Measurements from ENCODE around the gene PIK3C2G. TPM values are rescaled to one million over a fixed set of nuclear protein-coding genes. Genes with fewer than 3 reads are reported as not detected.

Gene PIK3C2G
- total and polyA plus RNA-seq, 4 donors, result 0.11 to 4.8 (median 0.74) TPM; not detected in 1

DNA sequence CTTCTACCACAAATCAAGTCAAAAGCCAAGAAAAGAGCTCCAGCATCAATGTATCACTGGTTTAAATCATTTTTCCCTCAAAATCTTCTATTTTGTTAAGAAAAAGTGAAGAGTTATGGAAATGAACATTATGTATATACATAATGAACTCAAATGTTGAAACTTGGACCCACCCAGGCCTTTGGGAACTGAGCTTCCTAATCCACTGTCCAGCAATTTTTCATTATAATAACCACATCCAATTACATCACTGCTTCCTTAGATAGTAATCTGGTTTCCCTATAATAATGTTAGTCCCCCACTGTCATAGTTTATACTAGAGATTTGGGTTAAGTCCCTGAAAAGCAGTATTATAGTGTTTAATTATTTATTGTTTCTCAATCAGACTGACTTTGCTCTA lies 170.9 kb downstream of the PIK3C2G start:
- TF ChIP-seq, protein P1, sequence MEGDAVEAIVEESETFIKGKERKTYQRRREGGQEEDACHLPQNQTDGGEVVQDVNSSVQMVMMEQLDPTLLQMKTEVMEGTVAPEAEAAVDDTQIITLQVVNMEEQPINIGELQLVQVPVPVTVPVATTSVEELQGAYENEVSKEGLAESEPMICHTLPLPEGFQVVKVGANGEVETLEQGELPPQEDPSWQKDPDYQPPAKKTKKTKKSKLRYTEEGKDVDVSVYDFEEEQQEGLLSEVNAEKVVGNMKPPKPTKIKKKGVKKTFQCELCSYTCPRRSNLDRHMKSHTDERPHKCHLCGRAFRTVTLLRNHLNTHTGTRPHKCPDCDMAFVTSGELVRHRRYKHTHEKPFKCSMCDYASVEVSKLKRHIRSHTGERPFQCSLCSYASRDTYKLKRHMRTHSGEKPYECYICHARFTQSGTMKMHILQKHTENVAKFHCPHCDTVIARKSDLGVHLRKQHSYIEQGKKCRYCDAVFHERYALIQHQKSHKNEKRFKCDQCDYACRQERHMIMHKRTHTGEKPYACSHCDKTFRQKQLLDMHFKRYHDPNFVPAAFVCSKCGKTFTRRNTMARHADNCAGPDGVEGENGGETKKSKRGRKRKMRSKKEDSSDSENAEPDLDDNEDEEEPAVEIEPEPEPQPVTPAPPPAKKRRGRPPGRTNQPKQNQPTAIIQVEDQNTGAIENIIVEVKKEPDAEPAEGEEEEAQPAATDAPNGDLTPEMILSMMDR (IDR thresholded peaks at IDR 0.05; ENCODE audit: control extremely low read depth, extremely low read depth), result no peak
- Histone ChIP-seq H3K9me3 (ENCODE audit: control insufficient read depth in 4 of 4, insufficient read depth in 3 of 4, low read length in 3 of 4) (no peaks in the 10 kb centered on the region), H3K4me1 (ENCODE audit: control insufficient read depth in 5 of 5, insufficient read depth in 5 of 5, low read length in 5 of 5) (peaks cover 0 to 7% (median 0%) of the 10 kb centered on the region in 5 donors), H3K9ac (ENCODE audit: insufficient read depth in 1 of 2, low read length in 2 of 2) (no peak overlapping the region), H3K27me3 (ENCODE audit: control insufficient read depth in 3 of 3, insufficient read depth in 3 of 3, low read length in 2 of 3) (no peaks in the 10 kb centered on the region), H3K36me3 (ENCODE audit: control insufficient read depth in 4 of 4, insufficient read depth in 4 of 4, low read length in 4 of 4) (no peaks in the 10 kb centered on the region), H3K4me3 (no peak overlapping the region), H3K27ac (ENCODE audit: low read depth in 1 of 2, low read length in 1 of 2) (no peak overlapping the region)
- DNase-seq (no peak), ATAC-seq (ENCODE audit: insufficient read depth, low FRiP score) (no peak)

DNA sequence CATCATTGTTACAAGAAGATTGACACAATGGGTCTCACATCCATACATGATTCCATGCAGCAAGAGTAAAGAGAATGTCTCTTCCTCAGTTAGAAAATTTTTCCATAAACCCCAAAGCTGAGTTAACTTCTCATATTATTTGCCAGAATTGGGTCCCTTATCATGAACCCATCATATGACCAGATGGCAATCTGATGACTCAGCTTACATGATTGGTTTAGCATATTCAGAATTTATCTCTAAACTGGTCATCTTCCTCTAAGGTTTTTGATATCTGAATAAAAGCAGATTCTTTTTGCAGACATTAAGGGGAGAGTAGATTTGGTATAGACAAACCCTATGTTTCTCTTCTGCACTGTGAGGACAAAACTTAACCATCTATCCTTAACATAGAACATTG lies 174.9 kb downstream of the PIK3C2G start:
- no peaks in the 10 kb centered on the region for H3K36me3 ChIP-seq (ENCODE audit: control insufficient read depth in 4 of 4, insufficient read depth in 4 of 4, low read length in 4 of 4)
- no peaks in the 10 kb centered on the region for H3K4me1 ChIP-seq (ENCODE audit: control insufficient read depth in 5 of 5, insufficient read depth in 5 of 5, low read length in 5 of 5)
- no peaks in the 10 kb centered on the region for H3K27me3 ChIP-seq (ENCODE audit: control insufficient read depth in 3 of 3, insufficient read depth in 3 of 3, low read length in 2 of 3)
- DNase-seq, result no peak
- no peaks in the 10 kb centered on the region for H3K9me3 ChIP-seq (ENCODE audit: control insufficient read depth in 4 of 4, insufficient read depth in 3 of 4, low read length in 3 of 4)
- no peak for ATAC-seq (ENCODE audit: insufficient read depth, low FRiP score)
- no peak overlapping the region for H3K27ac ChIP-seq (ENCODE audit: low read depth in 1 of 2, low read length in 1 of 2)
- no peak overlapping the region for H3K4me3 ChIP-seq
- TF ChIP-seq, protein P1 (IDR thresholded peaks at IDR 0.05; ENCODE audit: control extremely low read depth, extremely low read depth), result no peak
- H3K9ac ChIP-seq (ENCODE audit: insufficient read depth in 1 of 2, low read length in 2 of 2), result no peak overlapping the region

DNA sequence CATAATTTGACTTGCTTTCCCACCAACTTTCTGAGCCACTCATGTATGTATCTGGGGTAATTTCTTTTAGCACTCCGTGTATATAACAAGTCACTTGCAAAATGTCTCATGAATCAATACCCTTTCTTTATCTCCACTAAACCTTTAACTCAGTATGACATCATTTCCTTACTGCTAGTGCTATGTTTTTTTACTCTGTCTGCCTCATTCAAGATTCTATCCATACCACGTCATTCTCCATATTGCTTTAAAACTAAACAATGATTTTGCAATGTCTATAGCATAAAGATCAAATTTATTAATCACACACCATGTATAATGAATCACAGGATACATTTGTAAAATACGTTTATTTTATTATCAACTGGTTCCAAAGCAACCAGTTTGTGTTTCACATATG lies 178.2 kb downstream of the PIK3C2G start:
- no peaks in the 10 kb centered on the region for H3K4me1 ChIP-seq (ENCODE audit: control insufficient read depth in 5 of 5, insufficient read depth in 5 of 5, low read length in 5 of 5)
- WGBS, 2 donors, result 75 to 78% methylated on average over 3 of the region's 3 CpGs

More for the DNA sequence above, 178.2 kb downstream of the PIK3C2G start:
- Histone ChIP-seq H3K9ac (ENCODE audit: insufficient read depth in 1 of 2, low read length in 2 of 2) (no peak overlapping the region), H3K4me3 (no peak overlapping the region), H3K27ac (ENCODE audit: low read depth in 1 of 2, low read length in 1 of 2) (no peak overlapping the region), H3K9me3 (ENCODE audit: control insufficient read depth in 4 of 4, insufficient read depth in 3 of 4, low read length in 3 of 4) (no peaks in the 10 kb centered on the region), H3K27me3 (ENCODE audit: control insufficient read depth in 3 of 3, insufficient read depth in 3 of 3, low read length in 2 of 3) (no peaks in the 10 kb centered on the region), H3K36me3 (ENCODE audit: control insufficient read depth in 4 of 4, insufficient read depth in 4 of 4, low read length in 4 of 4) (no peaks in the 10 kb centered on the region)
- TF ChIP-seq, protein P1 (IDR thresholded peaks at IDR 0.05; ENCODE audit: control extremely low read depth, extremely low read depth), result no peak
- no peak for ATAC-seq (ENCODE audit: insufficient read depth, low FRiP score)
- no peak for DNase-seq

All from lung (tissue), 12 donors.